Esophagus squamous epithelium (tissue), 4 donors: Measurements from ENCODE around the gene MTNR1B.

Experiments
- POLR2A ChIP-seq, 4 donors: fragments of 450-650 bp; IDR thresholded peaks; one replicate each; pipeline ENCODE4 v1.6.1; 2017; ENCODE audit warnings: antibody characterized with exemption in 4 of 4, mild to moderate bottlenecking in 4 of 4, moderate library complexity in 3 of 4
- TF ChIP-seq, protein P1 (sequence below), 6 experiments: fragments of 450-650 bp in 4 of 6; fragments of 200-600 bp in 2 of 6; sonication (generic) in 2 of 6; IDR thresholded peaks; one replicate each; pipeline ENCODE4 v1.5.1; 2016 to 2019; ENCODE audit warnings: antibody characterized with exemption in 6 of 6, mild to moderate bottlenecking in 4 of 6, moderate library complexity in 4 of 6

DNA sequence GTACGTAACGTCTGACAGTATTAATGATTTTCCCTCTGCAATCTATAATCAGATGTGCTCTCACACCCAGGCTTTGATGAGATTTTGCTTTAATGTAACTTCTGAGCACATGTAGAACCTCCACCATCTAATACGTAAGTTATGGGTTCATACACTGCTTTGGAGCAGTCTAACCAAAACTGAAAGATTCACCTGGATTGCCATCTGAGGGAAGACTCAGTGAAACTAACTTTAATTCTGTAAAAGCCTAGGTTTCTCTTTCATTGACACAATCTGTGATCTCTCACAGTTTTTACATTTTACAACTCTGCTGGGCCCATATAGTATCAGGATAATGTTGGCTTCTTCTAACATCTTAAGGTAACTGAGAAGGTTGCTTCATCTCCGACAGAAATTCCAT lies 30.1 kb upstream of the MTNR1B start:
- TF ChIP-seq, protein P1, sequence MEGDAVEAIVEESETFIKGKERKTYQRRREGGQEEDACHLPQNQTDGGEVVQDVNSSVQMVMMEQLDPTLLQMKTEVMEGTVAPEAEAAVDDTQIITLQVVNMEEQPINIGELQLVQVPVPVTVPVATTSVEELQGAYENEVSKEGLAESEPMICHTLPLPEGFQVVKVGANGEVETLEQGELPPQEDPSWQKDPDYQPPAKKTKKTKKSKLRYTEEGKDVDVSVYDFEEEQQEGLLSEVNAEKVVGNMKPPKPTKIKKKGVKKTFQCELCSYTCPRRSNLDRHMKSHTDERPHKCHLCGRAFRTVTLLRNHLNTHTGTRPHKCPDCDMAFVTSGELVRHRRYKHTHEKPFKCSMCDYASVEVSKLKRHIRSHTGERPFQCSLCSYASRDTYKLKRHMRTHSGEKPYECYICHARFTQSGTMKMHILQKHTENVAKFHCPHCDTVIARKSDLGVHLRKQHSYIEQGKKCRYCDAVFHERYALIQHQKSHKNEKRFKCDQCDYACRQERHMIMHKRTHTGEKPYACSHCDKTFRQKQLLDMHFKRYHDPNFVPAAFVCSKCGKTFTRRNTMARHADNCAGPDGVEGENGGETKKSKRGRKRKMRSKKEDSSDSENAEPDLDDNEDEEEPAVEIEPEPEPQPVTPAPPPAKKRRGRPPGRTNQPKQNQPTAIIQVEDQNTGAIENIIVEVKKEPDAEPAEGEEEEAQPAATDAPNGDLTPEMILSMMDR (IDR thresholded peaks at IDR 0.05): no peak
- no peak for TF ChIP-seq POLR2A (IDR thresholded peaks at IDR 0.05)
